CD4-positive, alpha-beta memory T cell (primary cell): ENCODE data around the gene MAN2A2. TPM values are rescaled to one million over a fixed set of nuclear protein-coding genes. Genes with fewer than 3 reads are reported as not detected.

Experiments
- CTCF ChIA-PET: fragments of 350-600 bp; sonication (Branson Sonifier 250); formaldehyde crosslinking; loops from one replicate; lab custom pipeline; 2021; ENCODE audit warnings: inconsistent platforms; ENCODE audit not compliant: partially characterized antibody; lab: Charles Lee
- POLR2A ChIA-PET: fragments of 350-600 bp; sonication (Branson Sonifier 250); formaldehyde crosslinking; loops from one replicate; lab custom pipeline; 2021; ENCODE audit not compliant: partially characterized antibody; lab: Charles Lee
- DNase-seq, 5 donors: peaks; one replicate each; pipeline versions ENCODE4 v3.0.0 to v3.0.0-alpha.2; 2020 to 2022; ENCODE audit warnings: mixed read lengths in 1 of 5
- H3K27ac ChIP-seq: one replicate; pipeline ENCODE4 v1.7.0; 2013; ENCODE audit warnings: low read depth, low read length
- H3K27me3 ChIP-seq: 2 replicates; pipeline ENCODE4 v1.7.0; 2013; ENCODE audit warnings: mild to moderate bottlenecking, low read length, moderate library complexity; ENCODE audit not compliant: insufficient read depth
- H3K36me3 ChIP-seq: 2 replicates; pipeline ENCODE4 v1.7.0; 2013; ENCODE audit warnings: mild to moderate bottlenecking, low read length, moderate library complexity; ENCODE audit not compliant: insufficient read depth
- H3K4me1 ChIP-seq: 2 replicates; pipeline ENCODE4 v1.7.0; 2013; ENCODE audit warnings: mild to moderate bottlenecking, low read length, moderate library complexity; ENCODE audit not compliant: insufficient read depth
- H3K4me3 ChIP-seq, 2 donors: one replicate each; pipeline ENCODE4 v1.7.0; 2013; ENCODE audit warnings: low read length in 2 of 2, mild to moderate bottlenecking in 1 of 2
- H3K9me3 ChIP-seq, 2 donors: one replicate each; pipeline ENCODE4 v1.7.0; 2013; ENCODE audit warnings: low read length in 2 of 2, control low read depth in 1 of 2; ENCODE audit not compliant: control insufficient read depth in 1 of 2
- H3K27ac Mint-ChIP-seq, 7 donors: one replicate each; pipeline ENCODE4 v1.8.0; 2020 to 2021; ENCODE audit warnings: mixed read lengths in 7 of 7, mild to moderate bottlenecking in 6 of 7, inconsistent platforms in 3 of 7, moderate library complexity in 3 of 7
- H3K27me3 Mint-ChIP-seq, 2 donors: one replicate each; pipeline ENCODE4 v1.8.0; 2020 to 2021; ENCODE audit warnings: mixed read lengths in 2 of 2
- H3K36me3 Mint-ChIP-seq, 2 donors: one replicate each; pipeline ENCODE4 v1.8.0; 2020 to 2021; ENCODE audit warnings: mixed read lengths in 2 of 2, inconsistent platforms in 1 of 2, mild to moderate bottlenecking in 1 of 2
- H3K4me1 Mint-ChIP-seq, 4 donors: one replicate each; pipeline ENCODE4 v1.8.0; 2020 to 2021; ENCODE audit warnings: mixed read lengths in 4 of 4, mild to moderate bottlenecking in 1 of 4
- H3K4me3 Mint-ChIP-seq, 8 donors: one replicate each; pipeline ENCODE4 v1.8.0; 2020 to 2021; ENCODE audit warnings: mixed read lengths in 8 of 8, mild to moderate bottlenecking in 7 of 8, moderate library complexity in 6 of 8, inconsistent platforms in 3 of 8
- H3K9me3 Mint-ChIP-seq, 8 donors: one replicate each; pipeline ENCODE4 v1.8.0; 2020 to 2021; ENCODE audit warnings: mixed read lengths in 8 of 8, mild to moderate bottlenecking in 5 of 8, inconsistent platforms in 3 of 8, moderate library complexity in 1 of 8
- intact Hi-C: fragments of 100-400 bp; cut with micrococcal nuclease; formaldehyde crosslinking; loops from one replicate; pipeline ENCODE4 v1.15.1; 2023
- polyA plus RNA-seq, 2 donors: library from polyadenylated mRNA; unstranded; fragments of 300-500 nt; fragmentation: Illumina TruSeq; gene quantifications; one replicate each; pipeline ENCODE4 v1.2.3, GENCODE V29; 2021
- total RNA-seq, 2 experiments: library from RNA; stranded (reverse); gene quantifications; one replicate each; pipeline ENCODE4 v1.2.3, GENCODE V29; 2021

Gene MAN2A2
- total and polyA plus RNA-seq, 4 experiments from 2014 or later = 1.3 to 126 (median 67.4) TPM

DNA sequence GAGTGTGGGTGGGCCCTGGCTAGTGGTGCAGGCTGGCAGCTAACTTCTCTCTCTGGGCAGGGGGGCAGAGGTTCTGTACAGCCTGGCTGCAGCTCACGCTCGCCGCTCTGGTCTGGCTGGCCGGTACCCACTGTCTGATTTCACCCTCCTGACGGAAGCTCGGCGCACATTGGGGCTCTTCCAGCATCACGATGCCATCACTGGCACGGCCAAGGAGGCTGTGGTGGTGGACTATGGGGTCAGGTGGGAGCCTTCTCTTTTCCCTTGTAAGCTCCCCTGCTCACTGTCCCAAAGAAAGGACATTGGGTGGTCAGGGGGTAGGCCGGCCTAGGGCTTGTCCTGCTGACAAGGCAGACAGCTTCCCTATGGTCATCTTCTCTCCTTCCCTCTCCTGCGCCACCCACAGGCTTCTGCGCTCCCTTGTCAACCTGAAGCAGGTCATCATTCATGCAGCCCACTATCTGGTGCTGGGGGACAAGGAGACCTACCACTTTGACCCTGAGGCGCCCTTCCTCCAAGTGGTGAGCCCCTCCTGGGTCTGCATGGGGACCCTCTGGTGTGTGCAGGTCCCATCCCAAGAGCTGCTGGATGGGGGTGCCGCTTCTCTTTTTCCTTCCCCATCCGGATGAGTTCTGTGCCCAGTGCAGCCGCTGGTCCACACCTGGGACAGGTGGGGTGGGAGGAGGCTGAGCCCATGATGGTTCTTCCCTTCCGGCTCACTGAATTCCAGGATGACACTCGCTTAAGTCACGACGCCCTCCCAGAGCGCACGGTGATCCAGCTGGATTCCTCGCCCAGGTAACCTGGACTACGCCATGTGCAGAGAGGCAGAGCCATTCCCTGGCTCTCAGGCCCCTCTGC, 7.6 kb downstream of the MAN2A2 start:
- H3K9me3 Mint-ChIP-seq = no peaks in the 10 kb centered on the region
- H3K27ac Mint-ChIP-seq = peak overlapping the region in 1 of 7 donors; percentile 73
- Histone ChIP-seq H3K27ac (no peak overlapping the region), H3K9me3 (no peaks in the 10 kb centered on the region), H3K36me3 (peaks cover 88% of the 10 kb centered on the region), H3K27me3 (no peaks in the 10 kb centered on the region), H3K4me3 (no peak overlapping the region), H3K4me1 (no peaks in the 10 kb centered on the region)
- H3K4me1 Mint-ChIP-seq = peaks cover under 1 to 5% (median 2%) of the 10 kb centered on the region in 4 donors
- ChIA-PET CTCF (interaction anchor here (1.2 to 12.9 kb wide), 2 partner anchors 21 kb away, joined by 4 to 344 read pairs; partner anchors contain the start of genes HDDC3 and UNC45A), POLR2A (interaction anchor here (1.3 kb wide), 1 partner anchor 21 kb away, joined by 5 read pairs; the partner anchor contains the start of gene HDDC3)
- intact Hi-C loops = no loop called here
- H3K4me3 Mint-ChIP-seq = no peak overlapping the region
- H3K27me3 Mint-ChIP-seq = no peaks in the 10 kb centered on the region
- DNase-seq = no peak
- peaks cover 51 to 78% of the 10 kb centered on the region in 2 donors for H3K36me3 Mint-ChIP-seq

- CTCF ChIA-PET = interaction anchor here (1.2 kb wide), 1 partner anchor 20 kb away, joined by 4 read pairs; no protein-coding TSS in a partner anchor
- Histone ChIP-seq H3K4me1 (no peaks in the 10 kb centered on the region), H3K27me3 (no peaks in the 10 kb centered on the region), H3K4me3 (no peak overlapping the region), H3K27ac (no peak overlapping the region), H3K36me3 (peaks cover 87% of the 10 kb centered on the region), H3K9me3 (no peaks in the 10 kb centered on the region)
- Mint-ChIP-seq H3K9me3 (no peaks in the 10 kb centered on the region), H3K27ac (no peak overlapping the region), H3K36me3 (peaks cover 46 to 76% of the 10 kb centered on the region in 2 donors), H3K4me1 (peaks cover 0 to 1% (median 0%) of the 10 kb centered on the region in 4 donors), H3K27me3 (no peaks in the 10 kb centered on the region), H3K4me3 (no peak overlapping the region)
- no peak for DNase-seq
- POLR2A ChIA-PET = interaction anchor here (1.3 kb wide), 1 partner anchor 20 kb away, joined by 5 read pairs; the partner anchor contains the start of gene HDDC3
- intact Hi-C loops = no loop called here
Observed at GRCh38 chr15:90911302-90911623, 8.2 kb downstream of the MAN2A2 start.

GRCh38 chr15:90911906-90912769, 9.0 kb downstream of the MAN2A2 start:
- H3K4me1 Mint-ChIP-seq = peaks cover 0 to 1% (median 0%) of the 10 kb centered on the region in 4 donors
- H3K36me3 ChIP-seq = peaks cover 86% of the 10 kb centered on the region
- ChIA-PET POLR2A (no interaction called here), CTCF (interaction anchor here (1.2 to 2.2 kb wide), 2 partner anchors 19 to 20 kb away, joined by 4 to 13 read pairs; partner anchors contain the start of gene HDDC3)
- intact Hi-C loops = no loop called here
- H3K4me1 ChIP-seq = no peaks in the 10 kb centered on the region
- H3K27ac Mint-ChIP-seq = no peak overlapping the region
- no peak for DNase-seq
- H3K27me3 Mint-ChIP-seq = no peaks in the 10 kb centered on the region
- no peaks in the 10 kb centered on the region for H3K9me3 ChIP-seq
- H3K27me3 ChIP-seq = no peaks in the 10 kb centered on the region
- H3K4me3 ChIP-seq = no peak overlapping the region
- H3K4me3 Mint-ChIP-seq = no peak overlapping the region
- peaks cover 52 to 78% of the 10 kb centered on the region in 2 donors for H3K36me3 Mint-ChIP-seq
- H3K9me3 Mint-ChIP-seq = no peaks in the 10 kb centered on the region
- H3K27ac ChIP-seq = no peak overlapping the region

- peaks cover 0 to 1% (median 0%) of the 10 kb centered on the region in 4 donors for H3K4me1 Mint-ChIP-seq
- no peaks in the 10 kb centered on the region for H3K4me1 ChIP-seq
- H3K4me3 ChIP-seq = no peak overlapping the region
- no peak overlapping the region for H3K4me3 Mint-ChIP-seq
- intact Hi-C loops = no loop called here
- peaks cover 52 to 77% of the 10 kb centered on the region in 2 donors for H3K36me3 Mint-ChIP-seq
- ChIA-PET POLR2A (no interaction called here), CTCF (interaction anchor here (2.2 kb wide), 1 partner anchor 20 kb away, joined by 13 read pairs; the partner anchor contains the start of gene HDDC3)
- H3K27ac Mint-ChIP-seq = no peak overlapping the region
- H3K9me3 Mint-ChIP-seq = no peaks in the 10 kb centered on the region
- H3K36me3 ChIP-seq = peaks cover 87% of the 10 kb centered on the region
- H3K27ac ChIP-seq = no peak overlapping the region
- no peak for DNase-seq
- H3K27me3 ChIP-seq = no peaks in the 10 kb centered on the region
- no peaks in the 10 kb centered on the region for H3K9me3 ChIP-seq
- no peaks in the 10 kb centered on the region for H3K27me3 Mint-ChIP-seq
Observed at GRCh38 chr15:90912770-90913075, 9.6 kb downstream of the MAN2A2 start.

GRCh38 chr15:90913398-90913944, 10.4 kb downstream of the MAN2A2 start:
- H3K4me3 Mint-ChIP-seq = no peak overlapping the region

GRCh38 chr15:90914305-90915080, 11.4 kb downstream of the MAN2A2 start:
- no peaks in the 10 kb centered on the region for H3K4me1 Mint-ChIP-seq
- no peaks in the 10 kb centered on the region for H3K27me3 Mint-ChIP-seq
- Histone ChIP-seq H3K4me1 (no peaks in the 10 kb centered on the region), H3K27me3 (no peaks in the 10 kb centered on the region), H3K27ac (no peak overlapping the region), H3K36me3 (peaks cover 90% of the 10 kb centered on the region), H3K9me3 (no peaks in the 10 kb centered on the region), H3K4me3 (no peak overlapping the region)
- POLR2A ChIA-PET = interaction anchor here (1.1 to 2.0 kb wide), 2 partner anchors 12 to 15 kb away, joined by 3 to 11 read pairs; partner anchors contain the start of gene MAN2A2
- CTCF ChIA-PET = interaction anchor here (2.2 kb wide), 1 partner anchor 18 kb away, joined by 13 read pairs; the partner anchor contains the start of gene HDDC3
- H3K27ac Mint-ChIP-seq = peak overlapping the region in 2 of 7 donors; percentile 46 to 57
- H3K4me3 Mint-ChIP-seq = no peak overlapping the region
- no peak for DNase-seq
- intact Hi-C loops = no loop called here
- peaks cover 59 to 79% of the 10 kb centered on the region in 2 donors for H3K36me3 Mint-ChIP-seq
- no peaks in the 10 kb centered on the region for H3K9me3 Mint-ChIP-seq

More at GRCh38 chr15:90913398-90913944, 10.4 kb downstream of the MAN2A2 start:
- H3K27me3 ChIP-seq = no peaks in the 10 kb centered on the region
- no peak overlapping the region for H3K4me3 ChIP-seq
- H3K4me1 ChIP-seq = no peaks in the 10 kb centered on the region
- H3K9me3 Mint-ChIP-seq = no peaks in the 10 kb centered on the region
- no peaks in the 10 kb centered on the region for H3K4me1 Mint-ChIP-seq
- no peak overlapping the region for H3K27ac Mint-ChIP-seq
- ChIA-PET POLR2A (interaction anchor here (2.0 kb wide), 1 partner anchor 11 kb away, joined by 11 read pairs; the partner anchor contains the start of gene MAN2A2), CTCF (interaction anchor here (0.6 to 2.2 kb wide), 2 partner anchors 12 to 19 kb away, joined by 3 to 13 read pairs; partner anchors contain the start of gene HDDC3)
- H3K27ac ChIP-seq = no peak overlapping the region
- H3K36me3 ChIP-seq = peaks cover 89% of the 10 kb centered on the region
- intact Hi-C loops = no loop called here
- H3K9me3 ChIP-seq = no peaks in the 10 kb centered on the region
- H3K36me3 Mint-ChIP-seq = peaks cover 53 to 79% of the 10 kb centered on the region in 2 donors
- no peak for DNase-seq
- H3K27me3 Mint-ChIP-seq = no peaks in the 10 kb centered on the region
